Measurements from ENCODE around the gene RARB. TPM values are rescaled to one million over a fixed set of nuclear protein-coding genes. Genes with fewer than 3 reads are reported as not detected.

The RARB gene
- total RNA-seq, 2 donors from 2014 or later: 15.2 to 22.8 TPM

DNA sequence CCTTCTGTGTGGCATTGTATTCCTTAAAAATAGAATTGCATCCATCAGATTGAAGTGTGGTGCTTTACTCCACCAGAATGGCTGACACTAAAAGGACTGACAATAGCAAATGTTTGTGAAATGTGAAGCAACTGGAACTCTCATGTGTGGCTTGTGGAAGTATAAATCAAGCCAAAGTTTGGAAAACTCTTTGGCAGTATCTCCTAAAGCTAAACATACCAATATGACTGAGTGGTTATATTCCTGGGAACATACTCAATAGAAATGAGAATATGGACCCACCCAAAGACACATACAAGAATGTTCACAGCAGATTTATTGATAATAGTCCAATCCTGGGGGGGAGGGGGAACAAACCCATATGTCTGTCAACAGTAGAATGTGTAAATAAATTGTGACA lies 87.1 kb downstream of the RARB start:
- H3K4me1 ChIP-seq: peaks cover 0 to 41% of the 10 kb centered on the region in 2 donors
- no peaks in the 10 kb centered on the region for H3K9me3 ChIP-seq
- DNase-seq (ENCODE audit: low spot score): no peak
- peak overlapping the region; percentile 60 to 80 for H3K27ac ChIP-seq
- TF ChIP-seq, protein P1, sequence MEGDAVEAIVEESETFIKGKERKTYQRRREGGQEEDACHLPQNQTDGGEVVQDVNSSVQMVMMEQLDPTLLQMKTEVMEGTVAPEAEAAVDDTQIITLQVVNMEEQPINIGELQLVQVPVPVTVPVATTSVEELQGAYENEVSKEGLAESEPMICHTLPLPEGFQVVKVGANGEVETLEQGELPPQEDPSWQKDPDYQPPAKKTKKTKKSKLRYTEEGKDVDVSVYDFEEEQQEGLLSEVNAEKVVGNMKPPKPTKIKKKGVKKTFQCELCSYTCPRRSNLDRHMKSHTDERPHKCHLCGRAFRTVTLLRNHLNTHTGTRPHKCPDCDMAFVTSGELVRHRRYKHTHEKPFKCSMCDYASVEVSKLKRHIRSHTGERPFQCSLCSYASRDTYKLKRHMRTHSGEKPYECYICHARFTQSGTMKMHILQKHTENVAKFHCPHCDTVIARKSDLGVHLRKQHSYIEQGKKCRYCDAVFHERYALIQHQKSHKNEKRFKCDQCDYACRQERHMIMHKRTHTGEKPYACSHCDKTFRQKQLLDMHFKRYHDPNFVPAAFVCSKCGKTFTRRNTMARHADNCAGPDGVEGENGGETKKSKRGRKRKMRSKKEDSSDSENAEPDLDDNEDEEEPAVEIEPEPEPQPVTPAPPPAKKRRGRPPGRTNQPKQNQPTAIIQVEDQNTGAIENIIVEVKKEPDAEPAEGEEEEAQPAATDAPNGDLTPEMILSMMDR (IDR thresholded peaks at IDR 0.05): no peak
- H3K4me3 ChIP-seq: no peak overlapping the region
- no peaks in the 10 kb centered on the region for H3K36me3 ChIP-seq
- no peaks in the 10 kb centered on the region for H3K27me3 ChIP-seq

DNA sequence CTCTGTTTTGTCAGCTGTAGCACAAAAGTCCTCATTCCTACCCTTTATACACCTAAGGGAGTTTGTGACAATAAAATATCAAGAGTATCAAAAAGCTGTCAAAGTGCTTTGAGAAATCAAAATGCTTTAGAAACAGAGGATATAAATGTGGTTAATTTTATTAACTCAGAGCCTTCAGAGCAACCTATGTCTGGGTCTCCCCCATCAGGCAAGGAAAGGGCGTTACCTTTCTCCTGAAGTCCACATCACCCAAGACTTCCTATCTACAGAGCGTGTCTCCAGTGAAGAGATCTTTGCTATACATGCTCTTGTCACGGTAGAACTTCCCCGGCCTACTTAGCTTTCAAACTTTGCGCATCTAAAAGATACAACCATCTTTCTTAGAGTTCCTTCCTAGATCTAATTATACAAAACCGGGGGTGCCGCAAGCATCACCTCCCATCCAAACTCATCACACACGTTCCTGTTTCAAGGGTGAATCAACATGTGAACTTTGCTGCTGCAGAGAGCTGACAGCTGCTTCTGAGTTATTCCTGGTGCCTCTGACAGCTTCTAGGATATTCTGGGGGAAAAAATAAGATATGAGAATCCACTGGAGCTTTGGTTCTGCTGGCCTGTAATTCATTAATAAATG lies 93.0 kb downstream of the RARB start:
- DNase-seq (ENCODE audit: low spot score): no peak
- H3K4me3 ChIP-seq: no peak overlapping the region
- no peaks in the 10 kb centered on the region for H3K27me3 ChIP-seq
- H3K27ac ChIP-seq: peak overlapping the region in 1 of 2 donors; percentile 30
- no peaks in the 10 kb centered on the region for H3K36me3 ChIP-seq
- H3K9me3 ChIP-seq: no peaks in the 10 kb centered on the region
- H3K4me1 ChIP-seq: peaks cover 0 to 48% of the 10 kb centered on the region in 2 donors
- TF ChIP-seq, protein P1 (IDR thresholded peaks at IDR 0.05): no peak

DNA sequence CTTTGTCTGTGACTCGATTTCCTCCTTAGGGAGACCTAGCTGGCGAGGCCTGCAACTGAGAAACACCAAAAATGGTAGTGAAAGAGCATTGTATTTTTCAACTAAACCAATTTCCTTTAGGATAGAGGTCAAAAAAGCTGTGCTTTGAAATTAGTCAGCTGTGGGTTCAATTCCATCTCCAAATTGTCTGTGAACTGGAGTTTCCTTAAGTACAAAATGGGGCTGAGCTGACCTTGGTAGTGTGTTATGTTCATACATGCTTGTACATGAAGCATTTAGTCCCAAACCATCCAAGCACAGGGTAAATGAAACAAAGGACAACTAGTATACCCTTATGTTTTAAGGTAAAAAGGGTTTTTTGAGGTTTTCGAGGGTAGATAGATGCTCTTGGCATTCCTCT lies 99.3 kb downstream of the RARB start:
- no peak for DNase-seq (ENCODE audit: low spot score)
- TF ChIP-seq, protein P1 (IDR thresholded peaks at IDR 0.05): no peak
- no peak overlapping the region for H3K27ac ChIP-seq
- no peaks in the 10 kb centered on the region for H3K9me3 ChIP-seq
- peaks cover 0 to 33% of the 10 kb centered on the region in 2 donors for H3K4me1 ChIP-seq
- H3K4me3 ChIP-seq: no peak overlapping the region
- no peaks in the 10 kb centered on the region for H3K36me3 ChIP-seq
- no peaks in the 10 kb centered on the region for H3K27me3 ChIP-seq

DNA sequence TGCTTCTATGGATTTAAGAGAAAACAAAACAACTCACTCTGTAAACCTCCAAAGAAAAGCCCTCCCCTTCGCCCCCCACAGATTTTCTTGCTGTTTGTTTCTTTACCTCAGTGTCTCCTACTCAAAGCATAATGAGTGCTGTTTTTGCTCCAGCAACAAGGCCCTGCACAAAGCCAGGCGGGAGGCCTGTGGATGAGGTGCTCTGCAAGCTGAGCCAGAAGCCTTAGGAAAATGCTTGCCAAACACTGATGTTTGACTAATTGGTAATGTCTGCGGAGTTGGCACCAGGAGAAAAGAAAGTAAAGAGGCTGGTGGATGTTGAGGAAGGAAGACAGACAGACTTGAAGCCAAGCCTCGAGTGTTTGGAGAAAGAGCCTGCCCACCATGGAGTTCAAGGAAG lies 99.7 kb downstream of the RARB start:
- H3K4me1 ChIP-seq: peaks cover 0 to 30% of the 10 kb centered on the region in 2 donors
- H3K27ac ChIP-seq: no peak overlapping the region
- H3K27me3 ChIP-seq: no peaks in the 10 kb centered on the region
- no peak for DNase-seq (ENCODE audit: low spot score)
- H3K9me3 ChIP-seq: peaks cover 0 to 4% of the 10 kb centered on the region in 2 donors
- TF ChIP-seq, protein P1 (IDR thresholded peaks at IDR 0.05): no peak
- no peak overlapping the region for H3K4me3 ChIP-seq
- H3K36me3 ChIP-seq: no peaks in the 10 kb centered on the region

DNA sequence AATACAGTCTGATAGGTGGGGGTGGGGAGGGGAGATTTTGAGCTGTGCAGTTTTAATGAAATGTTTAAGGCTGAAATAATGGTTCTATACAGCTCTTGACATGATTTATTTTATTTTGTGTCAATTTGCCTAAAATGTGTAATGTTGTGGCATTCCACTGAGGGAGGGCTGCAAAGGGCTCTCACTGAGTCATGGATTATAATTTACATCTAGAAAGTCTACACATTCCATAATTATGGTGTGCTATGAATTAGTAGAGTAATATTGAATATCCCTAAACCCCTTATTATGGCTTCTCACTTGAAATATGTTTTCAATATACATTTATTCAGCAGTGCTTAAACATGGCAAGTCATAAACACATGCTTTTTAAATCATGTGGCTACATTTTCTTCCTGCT lies 103.9 kb downstream of the RARB start:
- Histone ChIP-seq H3K27ac (no peak overlapping the region), H3K4me1 (peaks cover 0 to 22% of the 10 kb centered on the region in 2 donors), H3K9me3 (peaks cover 0 to 6% of the 10 kb centered on the region in 2 donors), H3K27me3 (no peaks in the 10 kb centered on the region), H3K4me3 (no peak overlapping the region), H3K36me3 (no peaks in the 10 kb centered on the region)
- TF ChIP-seq, protein P1 (IDR thresholded peaks at IDR 0.05): no peak
- no peak for DNase-seq (ENCODE audit: low spot score)
